IPS DF 6.9 (cell line): ENCODE measurements around the gene SF3B1.

Experiments used
- DNase-seq: peaks from one replicate; pipeline ENCODE4 v3.0.0-alpha.2; 2013; ENCODE audit warnings: low read depth, low spot score
- H3K27ac ChIP-seq: one replicate; pipeline ENCODE4 v1.5.1; 2013; ENCODE audit warnings: low read length, control low read depth
- H3K27me3 ChIP-seq: 2 replicates; pipeline ENCODE4 v1.6.1; 2013; ENCODE audit warnings: mild to moderate bottlenecking, low read length; ENCODE audit not compliant: control insufficient read depth, insufficient read depth
- H3K36me3 ChIP-seq: 2 replicates; pipeline ENCODE4 v1.6.1; 2013; ENCODE audit warnings: low read length; ENCODE audit not compliant: control insufficient read depth, insufficient read depth
- H3K4me1 ChIP-seq: 2 replicates; pipeline ENCODE4 v1.6.1; 2013; ENCODE audit warnings: low read length; ENCODE audit not compliant: control insufficient read depth, insufficient read depth
- H3K4me3 ChIP-seq: 2 replicates; pipeline ENCODE4 v1.5.1; 2013; ENCODE audit warnings: mild to moderate bottlenecking, low read length
- H3K9me3 ChIP-seq: 2 replicates; pipeline ENCODE4 v1.6.1; 2013; ENCODE audit warnings: low read length, inconsistent platforms; ENCODE audit not compliant: control insufficient read depth, insufficient read depth
- WGBS: extraction: QIAGEN DNeasy Blood & Tissue Kit; methylation state at CpG from one replicate; pipeline ENCODE4 v1.1.7; 2013; ENCODE audit warnings: mixed read lengths, missing lambda C conversion rate; ENCODE audit not compliant: insufficient read length, insufficient coverage; 5-methylcytosine and 5-hydroxymethylcytosine counted together

The SF3B1 gene

DNA sequence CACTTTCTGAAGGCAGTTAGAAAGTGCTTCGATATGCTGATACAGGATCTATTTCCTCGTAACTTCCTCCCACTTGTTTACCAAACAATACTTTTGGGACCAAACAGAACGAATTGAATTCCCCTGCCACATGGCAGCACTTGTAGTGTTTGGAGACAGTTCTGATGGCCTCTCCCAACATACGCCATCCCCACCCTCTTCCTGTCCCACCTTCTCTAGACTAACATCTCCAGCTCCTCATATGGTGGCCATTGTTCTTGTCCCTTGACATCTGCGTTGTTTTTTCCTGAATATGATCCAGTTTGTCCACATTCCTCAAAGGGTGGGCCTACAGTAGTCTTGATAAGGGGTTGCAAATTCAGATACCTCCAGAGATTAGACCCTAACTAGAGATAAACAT lies 70.8 kb downstream of the SF3B1 start:
- no peak overlapping the region for H3K4me3 ChIP-seq
- no CpG with 5 or more reads among the region's 5 CpGs for WGBS
- no peak for DNase-seq
- no peaks in the 10 kb centered on the region for H3K27me3 ChIP-seq
- H3K4me1 ChIP-seq: no peaks in the 10 kb centered on the region
- H3K27ac ChIP-seq: no peak overlapping the region
- no peaks in the 10 kb centered on the region for H3K9me3 ChIP-seq
- no peaks in the 10 kb centered on the region for H3K36me3 ChIP-seq

DNA sequence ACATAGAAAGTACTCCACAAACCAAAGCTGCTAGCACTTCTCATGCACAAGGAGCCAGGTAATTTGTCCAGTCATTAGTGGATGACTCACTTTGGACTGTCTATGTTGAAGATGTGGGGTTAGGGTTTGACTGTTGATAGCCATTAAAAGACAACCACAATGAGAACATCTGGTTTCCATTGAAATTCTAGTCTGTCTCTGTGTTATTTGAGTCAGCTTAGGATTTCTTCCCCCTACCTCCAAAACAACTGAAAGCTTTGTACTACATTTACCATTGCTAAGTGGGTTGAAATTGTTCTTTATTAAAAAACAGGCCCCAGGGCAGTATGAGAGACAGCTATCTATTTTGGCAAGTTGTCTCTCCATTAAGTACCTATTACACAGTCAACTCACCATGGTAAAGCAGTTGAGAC lies 74.1 kb downstream of the SF3B1 start:
- H3K4me1 ChIP-seq: no peaks in the 10 kb centered on the region
- no peaks in the 10 kb centered on the region for H3K9me3 ChIP-seq
- no peak for DNase-seq
- no peaks in the 10 kb centered on the region for H3K36me3 ChIP-seq
- no peak overlapping the region for H3K27ac ChIP-seq
- no peak overlapping the region for H3K4me3 ChIP-seq
- no peaks in the 10 kb centered on the region for H3K27me3 ChIP-seq

DNA sequence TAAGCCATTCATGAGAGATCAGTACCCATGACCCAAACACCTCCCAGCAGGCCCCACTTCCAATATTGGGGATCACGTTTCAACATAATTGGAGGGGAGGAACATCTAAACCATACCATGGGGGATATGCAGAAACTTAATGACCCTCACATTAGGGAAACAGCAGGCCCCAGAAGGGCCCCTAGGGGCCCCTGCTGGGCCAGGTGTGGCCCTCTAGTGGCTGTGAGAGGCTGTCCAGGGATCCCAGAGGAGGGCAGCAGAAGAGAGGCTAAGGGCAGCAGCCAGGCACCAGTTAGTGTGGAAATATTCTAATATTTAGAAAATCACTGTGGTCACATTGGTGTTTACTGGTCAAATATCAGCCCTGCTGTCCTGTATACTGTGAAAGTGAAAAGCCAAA lies 75.0 kb downstream of the SF3B1 start:
- DNase-seq: no peak
- WGBS: no CpG with 5 or more reads among the region's 1 CpG
- Histone ChIP-seq H3K27ac (no peak overlapping the region), H3K9me3 (no peaks in the 10 kb centered on the region), H3K27me3 (no peaks in the 10 kb centered on the region), H3K4me1 (no peaks in the 10 kb centered on the region), H3K36me3 (no peaks in the 10 kb centered on the region), H3K4me3 (no peak overlapping the region)

DNA sequence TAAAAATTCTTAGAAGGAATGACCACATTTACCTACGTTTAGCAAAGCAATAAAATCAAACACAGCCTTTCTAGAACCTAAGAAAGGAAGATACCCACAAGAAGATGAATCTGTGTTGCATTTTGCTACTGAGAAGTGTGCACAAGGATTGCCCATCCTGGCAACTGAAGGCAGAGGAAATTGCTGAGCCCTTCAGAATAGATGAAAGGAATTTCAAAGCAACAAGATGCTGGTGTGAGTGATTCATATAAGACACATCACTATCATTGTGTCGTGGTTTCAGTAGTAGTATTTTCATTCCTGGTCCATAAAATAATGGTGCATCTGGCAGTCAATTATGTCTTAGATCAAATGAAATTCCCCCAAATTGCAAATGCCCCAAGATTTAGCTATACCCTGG lies 75.9 kb downstream of the SF3B1 start:
- no CpG with 5 or more reads among the region's 2 CpGs for WGBS
- Histone ChIP-seq H3K9me3 (no peaks in the 10 kb centered on the region), H3K27ac (no peak overlapping the region), H3K4me1 (no peaks in the 10 kb centered on the region), H3K27me3 (no peaks in the 10 kb centered on the region), H3K36me3 (no peaks in the 10 kb centered on the region), H3K4me3 (no peak overlapping the region)
- DNase-seq: no peak

DNA sequence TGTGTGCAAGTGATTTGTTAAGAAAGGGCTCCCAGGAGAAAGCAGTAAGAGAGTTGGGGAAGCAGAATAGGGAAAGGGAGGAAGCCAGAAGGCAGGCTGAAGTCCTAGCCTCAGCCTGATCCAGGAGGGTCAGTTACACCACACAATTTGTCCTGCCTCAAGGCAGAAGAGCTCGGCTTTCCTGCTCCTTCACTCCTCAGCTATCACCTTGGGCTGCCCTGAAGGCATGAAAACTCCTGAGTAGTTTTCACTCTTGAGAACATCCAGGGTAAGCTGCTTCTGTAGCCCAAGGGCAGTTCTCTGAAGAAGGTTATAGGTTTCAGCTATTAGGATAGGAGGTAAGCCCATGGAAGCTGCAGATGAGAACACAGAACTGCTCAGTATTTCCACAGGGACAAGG lies 76.8 kb downstream of the SF3B1 start:
- no CpG with 5 or more reads among the region's 1 CpG for WGBS
- H3K4me3 ChIP-seq: no peak overlapping the region
- no peak for DNase-seq
- no peaks in the 10 kb centered on the region for H3K27me3 ChIP-seq
- no peaks in the 10 kb centered on the region for H3K36me3 ChIP-seq
- H3K9me3 ChIP-seq: no peaks in the 10 kb centered on the region
- H3K27ac ChIP-seq: no peak overlapping the region
- H3K4me1 ChIP-seq: no peaks in the 10 kb centered on the region

DNA sequence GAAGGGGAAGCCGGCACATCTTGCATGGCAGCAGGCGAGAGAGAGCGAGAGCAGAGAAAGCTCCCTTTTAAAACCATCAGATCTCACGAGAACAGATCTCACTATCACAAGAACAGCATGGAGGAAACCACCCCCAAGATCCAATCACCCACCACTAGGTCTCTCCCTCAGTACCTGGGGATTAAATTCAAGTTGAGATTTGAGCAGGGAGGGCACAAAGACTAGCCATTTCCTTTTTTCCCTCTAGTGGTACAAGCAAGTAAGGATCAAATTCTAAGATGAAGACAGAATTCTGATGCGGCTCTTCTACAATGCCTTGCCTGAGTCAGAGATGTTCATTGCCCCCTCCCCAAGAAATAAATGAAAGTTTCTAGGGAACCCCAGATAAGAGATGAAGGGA lies 78.7 kb downstream of the SF3B1 start:
- no CpG with 5 or more reads among the region's 5 CpGs for WGBS
- Histone ChIP-seq H3K27ac (no peak overlapping the region), H3K9me3 (no peaks in the 10 kb centered on the region), H3K4me3 (no peak overlapping the region), H3K36me3 (no peaks in the 10 kb centered on the region), H3K27me3 (no peaks in the 10 kb centered on the region), H3K4me1 (no peaks in the 10 kb centered on the region)
- peak; percentile 13 for DNase-seq

DNA sequence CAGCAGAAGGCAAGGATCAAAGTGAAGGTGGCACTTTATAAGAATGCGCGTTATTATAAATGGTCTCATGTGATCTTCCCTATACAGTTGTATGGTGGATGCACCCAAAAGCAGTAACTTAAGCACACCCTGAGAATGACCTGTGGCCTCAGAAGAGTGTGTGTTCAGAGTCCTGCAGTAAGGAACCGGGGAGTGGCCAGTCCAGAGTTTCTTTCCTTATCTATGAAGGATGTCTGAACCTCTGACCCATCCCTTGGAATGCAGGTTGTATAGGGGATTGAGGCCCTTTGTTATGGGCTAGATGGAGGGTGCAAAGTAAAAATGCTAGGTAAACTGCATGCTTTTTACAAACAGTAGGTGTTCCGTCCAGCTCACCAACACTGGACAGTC lies 80.7 kb downstream of the SF3B1 start:
- Histone ChIP-seq H3K4me1 (no peaks in the 10 kb centered on the region), H3K27me3 (no peaks in the 10 kb centered on the region), H3K27ac (no peak overlapping the region), H3K4me3 (no peak overlapping the region), H3K9me3 (no peaks in the 10 kb centered on the region), H3K36me3 (no peaks in the 10 kb centered on the region)
- no CpG with 5 or more reads among the region's 4 CpGs for WGBS
- DNase-seq: no peak

DNA sequence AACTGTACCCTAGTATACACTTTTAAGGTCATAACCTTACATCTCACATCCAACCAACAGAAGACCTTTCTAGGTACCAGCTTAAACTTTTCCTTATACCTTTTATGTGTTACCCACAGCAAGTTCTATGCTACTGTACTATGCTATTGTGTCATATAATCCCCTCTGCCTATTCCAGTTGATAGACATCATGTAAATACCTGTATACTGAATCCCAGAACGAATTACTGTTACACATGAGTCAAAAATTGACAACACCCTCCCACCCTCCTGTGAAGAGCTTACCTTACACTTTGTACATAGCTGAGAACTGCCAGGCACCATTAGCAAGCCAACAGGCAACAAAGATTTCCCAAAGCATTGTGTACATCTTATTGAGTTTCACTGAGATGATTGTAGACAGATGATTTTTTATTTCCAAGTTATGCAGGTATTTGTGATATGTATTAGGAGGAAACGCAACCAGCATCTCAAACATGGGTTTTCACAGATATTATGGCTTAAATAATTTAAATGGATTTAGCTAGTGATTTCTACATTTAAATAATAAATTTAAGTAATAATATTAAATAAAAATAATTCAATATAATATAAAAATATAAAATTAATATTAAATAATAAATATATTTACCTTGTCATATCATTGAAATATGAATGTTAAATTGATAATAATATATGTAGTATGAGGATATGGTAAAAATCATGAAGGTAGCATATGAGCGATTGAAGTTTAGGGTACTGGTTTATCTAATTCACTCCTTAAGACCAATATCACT lies 81.2 kb downstream of the SF3B1 start:
- no peaks in the 10 kb centered on the region for H3K36me3 ChIP-seq
- no peak overlapping the region for H3K4me3 ChIP-seq
- WGBS: 100% methylated on average over 1 of the region's 3 CpGs

DNA sequence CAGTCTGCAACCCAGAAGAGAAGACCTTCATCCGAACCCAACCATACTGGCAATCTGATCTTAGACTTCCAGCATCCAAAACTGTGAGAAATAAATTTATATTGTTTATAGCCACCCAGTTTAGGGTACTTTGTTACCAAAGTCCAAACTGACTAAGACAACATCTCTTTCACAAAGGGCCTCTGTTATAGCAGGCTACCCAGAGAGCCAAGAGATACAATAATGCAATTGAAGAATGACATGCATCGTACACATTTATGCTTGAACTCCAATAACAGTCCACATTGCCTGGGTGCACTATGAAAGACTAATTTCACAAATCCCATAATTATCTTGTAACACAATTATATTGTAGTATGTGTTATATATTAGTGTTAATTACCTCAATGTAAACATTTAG lies 85.1 kb downstream of the SF3B1 start:
- no CpG with 5 or more reads among the region's 2 CpGs for WGBS
- H3K9me3 ChIP-seq: no peaks in the 10 kb centered on the region

More for the DNA sequence above, 81.2 kb downstream of the SF3B1 start:
- Histone ChIP-seq H3K27ac (no peak overlapping the region), H3K4me1 (no peaks in the 10 kb centered on the region), H3K9me3 (no peaks in the 10 kb centered on the region), H3K27me3 (no peaks in the 10 kb centered on the region)
- DNase-seq: no peak

DNA sequence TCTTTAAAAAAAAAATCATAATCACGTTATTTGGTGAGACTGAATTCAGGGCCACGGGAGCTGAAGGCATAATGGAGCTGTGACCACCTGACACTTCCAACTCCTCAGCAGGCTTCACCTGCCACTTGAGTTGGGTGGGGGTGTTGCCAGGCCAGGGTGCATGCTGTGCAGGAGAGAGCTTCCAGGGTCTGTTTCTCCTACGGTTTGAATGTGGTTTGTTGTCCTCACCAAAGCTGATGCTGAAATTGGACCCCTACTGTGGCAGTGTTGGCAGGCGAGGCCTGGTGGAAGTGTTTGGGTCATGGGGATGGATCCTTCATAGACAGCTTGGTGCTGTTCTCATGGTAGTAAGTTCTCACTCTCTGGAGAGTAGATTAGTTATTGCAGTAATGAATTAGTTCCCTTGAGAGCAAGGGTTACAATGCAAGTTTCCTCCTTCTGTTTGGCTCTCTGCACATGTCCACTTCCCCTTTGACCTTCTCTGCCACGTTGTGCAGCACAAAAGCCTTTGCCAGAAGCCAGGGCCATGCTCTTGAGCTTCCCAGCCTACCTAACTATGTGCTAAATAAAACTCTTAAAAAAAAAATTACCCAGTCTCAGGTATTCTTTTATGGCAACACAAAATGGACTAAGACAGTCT lies 86.0 kb downstream of the SF3B1 start:
- Histone ChIP-seq H3K4me1 (no peaks in the 10 kb centered on the region), H3K4me3 (no peak overlapping the region), H3K27me3 (no peaks in the 10 kb centered on the region), H3K9me3 (no peaks in the 10 kb centered on the region), H3K27ac (no peak overlapping the region), H3K36me3 (no peaks in the 10 kb centered on the region)
- no peak for DNase-seq
- WGBS: no CpG with 5 or more reads among the region's 5 CpGs

More for the DNA sequence above, 85.1 kb downstream of the SF3B1 start:
- DNase-seq: no peak
- Histone ChIP-seq H3K27me3 (no peaks in the 10 kb centered on the region), H3K4me3 (no peak overlapping the region), H3K4me1 (no peaks in the 10 kb centered on the region), H3K27ac (no peak overlapping the region), H3K36me3 (no peaks in the 10 kb centered on the region)

DNA sequence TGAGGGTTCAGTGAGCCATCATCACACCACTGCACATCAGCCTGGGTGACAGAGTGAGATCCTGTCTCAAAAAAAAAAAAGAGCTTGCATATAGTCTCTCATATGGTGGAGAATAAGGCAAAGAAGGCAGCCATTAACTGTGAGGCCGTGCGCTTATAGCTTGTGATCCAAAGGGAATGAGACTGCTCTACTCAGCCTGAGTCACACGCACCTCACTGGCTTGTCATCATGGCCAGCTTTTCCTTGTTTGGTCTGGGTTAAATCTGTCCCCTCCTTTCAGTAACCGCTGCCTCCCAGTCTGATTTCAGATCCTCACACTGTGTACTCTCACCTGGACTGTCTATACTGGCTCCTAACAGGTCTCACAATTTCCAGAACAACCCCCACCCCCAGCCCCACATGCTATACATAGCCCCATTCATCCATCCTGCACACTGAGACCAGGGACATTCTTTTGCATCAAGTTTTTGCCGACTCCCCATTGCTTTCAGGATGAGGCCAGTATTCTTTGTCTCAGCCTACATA lies 88.9 kb downstream of the SF3B1 start:
- Histone ChIP-seq H3K36me3 (no peaks in the 10 kb centered on the region), H3K4me1 (no peaks in the 10 kb centered on the region), H3K9me3 (no peaks in the 10 kb centered on the region), H3K4me3 (no peak overlapping the region), H3K27ac (no peak overlapping the region), H3K27me3 (no peaks in the 10 kb centered on the region)
- WGBS: no CpG with 5 or more reads among the region's 5 CpGs
- no peak for DNase-seq
